Dermis microvascular lymphatic vessel endothelial cell (primary cell): ENCODE measurements around the gene ZNF768. TPM values are rescaled to one million over a fixed set of nuclear protein-coding genes. Genes with fewer than 3 reads are reported as not detected.
"Not testable (repeated sequence)": the region's sequence is repeated elsewhere in the genome, so short reads cannot be mapped to it uniquely, and the experiment has no call there.

Experiments
- DNase-seq, 2 donors: peaks; one replicate each; pipeline versions ENCODE4 v3.0.0 to v3.0.0-alpha.2; 2010; ENCODE audit warnings: low read depth in 2 of 2
- total RNA-seq: library from RNA; depleted of rRNA; stranded (reverse); fragments of >200 nt; gene quantifications from 2 replicates; pipeline ENCODE4 v1.2.1, GENCODE V29; 2014

Gene ZNF768
- total RNA-seq, 1 donor from 2014 or later, result 13.7 TPM

DNA sequence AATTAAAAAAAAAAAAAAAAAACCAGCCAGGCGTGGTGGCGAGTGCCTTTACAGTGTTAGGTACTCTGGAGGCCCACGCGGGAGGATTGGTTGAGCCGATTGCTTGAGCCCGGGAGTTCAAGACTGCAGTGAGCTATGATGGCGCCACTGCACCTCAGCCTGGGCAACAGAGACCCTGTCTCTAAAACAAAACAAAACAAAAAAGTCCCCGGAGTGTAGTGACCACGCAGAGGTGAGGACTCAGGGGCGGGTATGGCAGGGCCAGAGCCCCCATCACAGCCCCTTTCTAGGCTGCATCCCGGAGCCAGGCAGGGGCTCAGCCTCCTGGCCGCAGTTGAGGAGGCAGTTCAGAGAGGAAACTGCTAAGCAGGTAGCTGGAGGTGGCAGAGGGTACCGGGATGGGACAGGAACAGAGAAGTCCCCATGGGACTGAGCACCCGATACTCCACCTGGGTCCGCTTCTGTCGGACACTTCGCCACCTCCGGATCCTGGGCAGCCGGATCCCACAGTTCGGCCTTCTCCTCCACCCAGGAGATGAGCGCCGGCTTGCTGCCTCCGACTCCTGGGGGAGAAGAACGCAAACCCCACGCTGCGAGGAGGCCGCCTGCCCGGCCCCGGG is 7.5 kb upstream of the ZNF768 start:
- DNase-seq, result no peak

DNA sequence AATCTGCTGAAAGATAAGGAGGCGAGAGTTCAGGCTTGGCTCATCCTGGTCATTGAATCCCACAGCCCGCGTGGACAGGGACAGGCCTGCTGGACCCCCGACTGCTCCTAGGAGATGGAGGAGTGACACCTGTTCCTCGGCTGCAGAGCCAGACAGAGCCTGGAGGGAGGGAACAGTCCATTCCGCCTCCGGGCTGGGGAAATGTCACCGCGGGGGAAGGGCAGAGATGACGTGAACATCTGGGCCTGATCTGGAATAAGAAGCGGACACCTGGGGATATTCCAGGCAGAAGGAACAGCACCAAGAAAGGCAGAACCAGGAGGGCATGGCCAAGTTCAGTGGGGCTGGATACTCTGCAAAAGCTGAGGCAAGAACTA is 6.8 kb upstream of the ZNF768 start:
- no peak for DNase-seq

DNA sequence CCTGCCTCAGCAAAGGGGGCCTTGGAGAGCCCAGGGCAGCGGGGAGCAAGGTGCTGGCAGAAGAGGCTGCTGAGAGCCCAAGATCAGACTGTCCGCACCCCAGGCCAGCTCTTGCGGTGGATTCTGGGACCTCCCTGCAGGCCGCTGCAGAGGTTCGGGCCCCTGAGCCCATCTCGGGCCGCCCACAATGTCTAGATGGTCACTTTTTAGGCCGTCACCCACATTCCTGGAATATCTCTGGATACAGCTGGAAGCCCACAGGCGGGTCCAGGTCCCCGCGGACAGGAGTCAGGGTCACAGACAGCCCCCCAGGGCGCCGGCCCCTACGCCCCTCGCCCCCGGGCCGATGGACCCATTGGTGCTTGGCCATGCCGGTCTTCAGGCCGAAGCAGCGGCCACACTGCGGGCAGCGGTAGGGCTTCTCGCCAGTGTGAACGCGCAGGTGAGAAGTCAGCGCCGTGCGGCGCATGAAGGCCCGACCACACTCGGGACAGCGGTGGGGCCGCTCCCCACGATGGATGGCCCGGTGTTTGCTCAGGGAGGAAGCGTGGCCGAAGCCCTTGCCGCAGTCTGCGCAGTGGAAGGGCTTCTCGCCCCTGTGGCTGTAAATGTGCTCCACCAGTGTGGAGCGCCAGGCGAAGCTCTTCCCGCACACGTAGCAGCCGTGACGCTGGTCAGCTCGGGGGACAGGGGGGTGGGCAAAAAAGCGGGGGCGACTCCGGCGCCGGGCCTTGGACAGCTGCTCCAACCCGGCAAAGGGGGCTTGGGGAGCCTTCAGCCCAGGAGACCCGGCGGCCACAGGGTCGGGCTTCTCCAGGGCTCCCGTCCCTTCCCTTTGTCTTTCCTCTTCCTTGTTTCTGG is 6.1 kb upstream of the ZNF768 start:
- DNase-seq, result no peak

DNA sequence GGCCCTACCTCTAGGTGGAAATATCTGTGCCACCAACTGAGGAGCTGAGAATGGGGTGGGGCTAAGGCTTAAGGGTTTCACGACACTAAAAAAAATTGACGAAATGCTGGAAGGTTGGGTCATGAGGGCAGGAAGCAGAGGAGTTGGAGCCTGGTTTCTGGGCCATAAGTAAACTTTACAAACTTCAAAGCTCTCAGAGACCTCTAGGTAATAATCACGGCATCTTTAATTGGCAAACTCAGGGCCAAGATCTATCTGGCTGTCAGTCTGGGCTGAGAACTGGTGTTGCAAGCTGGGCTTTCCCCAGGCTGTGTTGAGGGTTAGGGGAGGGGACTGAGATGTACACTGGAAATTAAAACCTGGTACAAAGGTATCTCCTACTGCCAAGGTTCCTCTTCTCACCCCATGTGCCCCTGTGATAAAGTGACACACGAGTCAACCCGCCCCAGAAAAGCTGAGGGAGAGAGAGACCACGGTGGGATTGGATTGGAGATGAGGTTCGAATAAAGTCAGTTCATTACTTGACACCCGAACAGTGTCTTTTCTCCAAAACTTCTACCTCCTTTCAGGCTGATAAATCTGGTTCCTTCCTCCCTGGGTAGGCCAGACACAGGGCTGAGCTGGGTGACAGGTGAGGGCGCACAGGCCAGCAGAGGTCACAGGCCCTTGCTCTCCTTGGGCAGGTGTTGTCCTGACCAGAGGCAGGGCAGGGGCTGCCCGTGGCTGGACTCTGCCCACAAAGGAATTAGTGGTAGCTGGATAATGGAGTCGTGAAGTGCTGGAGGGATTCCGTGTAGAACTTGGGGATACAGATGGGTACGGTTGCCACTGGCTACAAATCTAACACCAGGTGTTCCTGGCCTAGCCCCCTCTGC is 4.0 kb upstream of the ZNF768 start:
- DNase-seq, result no peak

DNA sequence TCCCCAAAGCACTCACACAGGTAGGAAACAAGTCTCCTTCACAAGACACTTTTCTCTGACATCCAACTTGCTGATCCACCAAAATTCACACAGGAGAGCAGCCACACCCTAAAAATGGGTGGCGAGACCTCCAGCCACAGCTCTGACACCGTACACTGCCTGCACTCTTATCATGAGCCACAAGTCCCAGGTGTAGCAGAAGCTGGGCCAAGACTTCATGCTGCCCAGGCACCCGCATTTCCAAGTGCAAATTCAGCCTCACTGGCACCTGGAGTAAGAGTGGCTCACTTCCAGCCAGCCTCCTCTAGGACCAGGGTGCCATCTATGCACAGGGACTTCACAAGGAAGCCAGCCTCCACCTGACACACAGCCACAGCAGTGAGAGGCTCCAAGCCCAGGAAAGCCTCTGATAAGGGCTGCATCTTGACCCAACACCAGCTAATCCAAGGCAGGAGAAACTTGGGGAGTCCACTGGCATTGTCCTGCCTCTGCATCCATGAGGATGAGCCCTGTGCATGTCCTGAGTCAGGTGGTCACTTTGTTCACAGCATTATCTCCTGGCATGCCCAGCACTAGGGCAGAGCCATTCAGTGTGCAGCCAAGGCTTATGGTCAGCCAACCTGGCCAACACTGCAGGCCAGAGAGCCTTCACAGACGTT is 2.6 kb upstream of the ZNF768 start:
- DNase-seq, result no peak

DNA sequence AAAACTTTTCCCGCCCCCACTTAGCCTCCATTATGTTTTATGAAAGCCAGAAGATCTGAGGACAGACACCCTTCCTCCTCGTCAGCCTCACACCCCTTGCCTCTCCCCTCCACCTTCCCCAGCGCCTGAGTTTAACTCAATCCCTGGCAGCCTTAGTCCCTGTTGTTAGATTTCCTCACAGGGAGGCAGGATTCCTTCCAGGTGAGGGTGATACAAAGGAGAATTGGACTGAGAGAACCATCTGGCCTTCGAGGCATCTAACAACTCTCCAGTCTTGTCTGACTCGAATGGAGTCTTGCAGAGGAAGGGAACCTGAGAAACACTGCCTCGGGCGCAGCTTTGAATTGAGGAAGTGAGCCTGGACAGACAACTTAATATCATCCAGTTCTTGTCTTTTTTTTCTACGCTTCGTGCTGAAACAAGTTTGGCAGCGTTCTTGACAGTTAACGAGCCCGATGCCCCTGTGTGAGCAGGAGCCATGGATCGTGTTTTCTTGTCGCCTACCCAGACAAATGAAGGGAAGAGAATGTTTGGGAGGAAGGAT is 1.3 kb upstream of the ZNF768 start:
- no peak for DNase-seq

DNA sequence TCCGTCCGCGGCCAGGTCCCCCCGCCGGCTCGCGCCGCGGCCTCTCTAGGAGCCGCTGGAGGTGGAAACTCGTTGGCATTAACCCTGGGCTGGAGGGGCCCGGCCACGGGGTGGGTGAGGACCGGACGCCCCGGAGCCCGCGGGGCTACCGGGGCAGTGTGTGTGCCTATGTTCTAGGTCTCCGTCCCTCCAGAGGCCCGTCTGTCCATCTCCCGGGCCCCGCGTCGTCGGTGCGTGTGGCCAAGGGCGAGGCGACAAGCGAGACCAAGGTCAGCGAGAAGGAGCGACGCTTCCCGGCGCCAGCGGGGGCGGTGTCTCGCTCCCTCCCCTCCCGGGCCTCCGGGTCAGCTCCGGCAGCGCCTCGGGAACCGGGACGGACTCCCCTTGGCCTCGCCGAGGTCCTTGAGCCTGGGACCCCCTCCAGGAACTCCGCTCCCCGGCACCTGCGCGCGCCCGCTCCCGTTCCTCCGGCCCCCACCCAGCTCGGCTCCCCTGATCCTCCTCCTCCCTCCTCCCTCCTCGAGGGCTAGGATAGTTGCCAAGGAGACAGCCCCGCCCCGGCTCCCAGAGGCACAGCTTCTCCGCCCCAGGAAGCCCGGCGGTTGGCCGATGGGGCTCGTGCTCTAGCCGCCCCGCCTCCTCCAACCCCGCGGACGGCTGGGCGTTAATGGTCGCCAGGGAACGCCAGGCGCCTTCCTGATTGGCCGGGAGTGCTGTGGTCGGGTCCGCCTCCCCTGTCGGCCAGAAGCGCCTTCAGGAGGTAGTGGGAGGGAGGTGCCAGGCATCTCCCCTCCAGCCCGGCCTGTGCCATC is 663 bp upstream of the ZNF768 start:
- DNase-seq, result peak; percentile 89 to 98

DNA sequence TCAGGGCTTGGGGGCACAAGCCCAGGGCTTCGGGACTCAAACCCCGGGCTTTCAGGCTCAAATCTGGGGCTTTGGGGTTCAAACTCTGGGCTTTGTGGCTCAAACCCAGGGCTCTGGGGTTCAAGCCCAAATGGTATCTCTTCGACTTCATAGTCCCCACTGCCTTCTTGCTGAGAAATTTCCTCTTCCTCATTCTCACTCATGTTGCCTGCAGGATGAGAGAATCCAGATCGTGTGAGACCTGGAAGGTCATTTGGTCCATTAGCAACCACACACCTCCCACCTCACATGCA is 576 bp downstream of the ZNF768 start:
- DNase-seq, result no peak

DNA sequence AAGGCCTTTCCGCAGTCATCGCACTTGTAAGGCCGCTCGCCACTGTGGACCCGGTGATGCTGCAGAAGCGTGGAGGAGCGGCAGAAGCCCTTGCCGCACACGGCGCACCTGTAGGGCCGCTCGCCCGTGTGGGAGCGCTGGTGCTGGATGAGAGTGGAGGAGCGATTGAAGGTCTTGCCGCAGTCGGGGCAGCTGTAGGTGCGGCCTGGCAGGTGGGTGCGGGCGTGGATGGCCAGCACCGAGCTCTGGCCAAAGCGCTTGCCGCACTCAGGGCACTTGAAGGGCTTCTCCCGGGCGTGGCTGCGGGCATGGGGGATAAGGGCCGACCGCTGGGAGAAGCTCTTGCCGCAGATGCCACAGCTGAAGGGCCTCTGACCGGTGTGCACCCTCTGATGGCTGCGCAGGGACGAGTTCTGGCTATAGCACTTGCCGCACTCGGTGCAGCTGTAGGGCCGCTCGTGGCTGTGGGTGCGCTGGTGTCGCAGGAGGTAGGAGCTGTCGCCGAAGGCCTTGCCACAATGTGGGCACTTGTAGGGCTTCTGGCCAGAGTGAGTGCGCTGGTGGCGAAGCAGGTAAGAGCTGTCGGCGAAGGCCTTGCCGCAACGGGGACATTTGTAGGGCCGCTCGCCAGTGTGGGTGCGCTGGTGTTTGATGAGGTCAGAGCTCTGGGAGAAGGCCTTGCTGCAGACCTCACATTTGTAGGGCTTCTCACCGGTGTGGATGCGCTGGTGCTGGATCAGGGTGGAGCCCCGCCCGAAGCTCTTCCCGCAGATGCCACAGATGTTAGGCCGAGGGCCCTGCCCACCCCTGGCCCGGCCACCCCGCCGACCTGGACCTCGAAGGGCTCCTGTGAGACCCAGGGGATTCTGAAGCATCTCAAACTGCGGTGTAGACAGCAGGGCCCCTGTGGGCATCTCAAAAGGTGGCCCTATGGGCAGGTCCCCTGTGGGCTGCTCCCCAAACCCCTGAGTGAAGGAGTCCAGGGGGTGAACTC is 1.5 kb downstream of the ZNF768 start:
- DNase-seq, result no peak

DNA sequence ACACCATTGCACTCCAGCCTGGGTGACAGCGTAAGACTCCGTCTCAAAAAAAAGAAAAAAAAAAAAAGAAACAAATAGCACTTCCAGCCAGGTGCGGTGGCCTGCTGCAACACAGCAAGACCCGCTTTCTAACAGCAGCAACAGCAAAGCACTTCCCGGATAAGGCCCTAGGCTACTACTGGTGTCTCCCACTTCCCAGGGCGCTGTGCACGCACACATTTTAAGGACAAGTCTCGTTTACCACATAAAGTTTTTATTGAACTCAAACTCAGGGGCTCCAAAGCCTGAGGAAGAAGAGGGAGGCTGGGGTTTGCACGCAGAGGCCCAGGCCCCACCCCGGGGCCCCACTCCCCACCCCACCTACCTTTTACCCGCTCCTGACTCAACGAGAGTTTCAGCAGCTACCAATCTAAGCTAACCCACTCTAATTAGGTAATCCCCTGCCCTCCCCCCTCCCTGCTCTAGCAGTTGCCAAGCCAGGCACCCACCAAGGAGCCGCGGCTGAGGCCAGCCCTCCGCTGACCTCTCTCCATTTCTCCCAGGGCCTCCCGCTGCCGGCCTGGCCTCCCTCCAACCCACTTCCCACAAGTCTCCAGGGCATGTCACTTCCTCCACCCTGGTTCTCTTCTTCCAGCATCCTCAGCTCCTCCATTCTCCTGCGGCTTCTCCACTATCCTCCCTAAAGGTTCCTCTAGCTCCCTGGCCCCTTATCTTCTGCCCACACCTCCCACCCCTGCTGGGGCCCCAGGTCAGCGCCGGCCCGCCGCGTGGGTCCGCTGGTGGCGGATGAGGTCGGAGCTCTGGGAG is 2.4 kb downstream of the ZNF768 start:
- no peak for DNase-seq

DNA sequence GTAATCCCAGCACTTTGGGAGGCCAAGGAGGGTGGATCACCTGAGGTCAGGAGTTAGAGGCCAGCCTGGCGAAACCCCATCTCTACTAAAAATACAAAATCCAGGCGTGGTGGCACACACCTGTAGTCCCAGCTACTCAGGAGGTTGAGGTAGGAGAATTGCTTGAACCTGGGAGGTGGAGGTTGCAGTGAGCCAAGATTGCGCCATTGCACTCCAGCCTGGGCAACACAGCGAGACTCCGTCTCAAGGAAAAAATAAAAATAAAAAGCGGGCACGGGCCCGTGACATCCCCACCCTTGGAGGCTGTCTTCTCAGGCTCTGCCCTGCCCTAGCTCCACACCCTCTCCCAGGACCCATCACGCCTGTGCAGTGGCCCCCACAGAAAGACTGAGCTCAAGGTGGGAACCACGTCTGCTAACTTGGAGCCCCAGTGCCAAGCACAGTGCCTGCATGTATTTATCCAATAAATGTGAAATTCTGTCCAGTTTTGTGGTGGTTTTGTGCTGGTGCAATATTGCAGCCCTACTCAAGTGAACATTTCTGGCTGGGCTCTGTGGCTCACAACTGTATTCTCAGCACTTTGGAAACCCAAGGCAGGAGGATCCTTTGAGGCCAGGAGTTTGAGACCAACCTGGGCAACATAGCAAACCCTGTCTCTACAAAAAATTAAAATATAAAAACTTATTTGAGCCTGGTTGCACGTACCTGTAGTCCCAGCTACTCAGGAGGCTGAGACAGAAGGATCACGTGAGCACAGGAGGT is 3.5 kb downstream of the ZNF768 start:
- not testable (repeated sequence) for DNase-seq

DNA sequence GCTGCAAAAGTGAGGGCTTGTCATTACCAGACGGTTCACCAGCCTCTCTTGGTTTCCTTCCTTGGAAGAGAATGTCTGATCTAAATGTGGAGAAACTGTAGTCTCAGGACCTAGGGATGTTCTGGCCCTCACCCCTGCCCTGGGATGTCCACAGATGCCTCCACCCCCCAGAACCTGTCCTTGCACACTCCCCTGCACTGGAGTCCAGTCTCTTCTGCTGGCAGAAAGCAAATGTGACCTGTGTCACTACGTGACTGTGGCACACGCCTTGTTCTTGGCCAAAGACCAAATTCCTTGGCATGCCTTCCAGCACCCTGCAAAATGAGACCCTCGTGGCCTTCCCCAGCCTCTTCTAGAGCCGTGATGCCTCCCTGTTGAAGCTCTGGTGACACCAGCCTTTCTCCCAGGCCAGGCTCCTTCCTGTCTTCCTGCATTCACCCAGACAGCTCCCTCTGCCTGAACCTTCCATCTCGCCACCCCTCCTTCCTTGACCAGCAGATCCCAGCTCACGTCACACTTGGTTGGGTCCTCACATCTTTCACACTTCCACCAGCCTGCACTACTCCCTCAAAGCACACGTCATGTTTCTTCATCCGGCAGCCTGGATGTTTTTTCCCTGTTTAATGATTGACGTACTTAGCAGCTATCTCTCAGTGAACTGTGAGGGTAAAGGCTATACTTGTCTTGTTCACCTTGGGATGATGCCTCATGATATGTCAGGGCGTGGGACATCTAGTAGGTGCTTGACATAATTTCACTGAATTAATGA is 4.3 kb downstream of the ZNF768 start:
- DNase-seq, result no peak

DNA sequence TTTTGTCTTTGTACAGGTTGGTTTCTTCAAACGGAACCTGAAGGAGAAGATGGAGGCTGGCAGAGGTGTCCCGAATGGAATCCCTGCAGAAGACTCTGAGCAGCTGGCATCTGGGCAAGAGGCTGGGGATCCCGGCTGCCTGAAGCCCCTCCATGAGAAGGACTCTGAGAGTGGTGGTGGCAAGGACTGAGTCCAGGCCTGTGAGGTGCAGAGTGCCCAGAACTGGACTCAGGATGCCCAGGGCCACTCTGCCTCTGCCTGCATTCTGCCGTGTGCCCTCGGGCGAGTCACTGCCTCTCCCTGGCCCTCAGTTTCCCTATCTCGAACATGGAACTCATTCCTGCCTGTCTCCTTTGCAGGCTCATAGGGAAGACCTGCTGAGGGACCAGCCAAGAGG is 4.9 kb downstream of the ZNF768 start:
- DNase-seq, result no peak

DNA sequence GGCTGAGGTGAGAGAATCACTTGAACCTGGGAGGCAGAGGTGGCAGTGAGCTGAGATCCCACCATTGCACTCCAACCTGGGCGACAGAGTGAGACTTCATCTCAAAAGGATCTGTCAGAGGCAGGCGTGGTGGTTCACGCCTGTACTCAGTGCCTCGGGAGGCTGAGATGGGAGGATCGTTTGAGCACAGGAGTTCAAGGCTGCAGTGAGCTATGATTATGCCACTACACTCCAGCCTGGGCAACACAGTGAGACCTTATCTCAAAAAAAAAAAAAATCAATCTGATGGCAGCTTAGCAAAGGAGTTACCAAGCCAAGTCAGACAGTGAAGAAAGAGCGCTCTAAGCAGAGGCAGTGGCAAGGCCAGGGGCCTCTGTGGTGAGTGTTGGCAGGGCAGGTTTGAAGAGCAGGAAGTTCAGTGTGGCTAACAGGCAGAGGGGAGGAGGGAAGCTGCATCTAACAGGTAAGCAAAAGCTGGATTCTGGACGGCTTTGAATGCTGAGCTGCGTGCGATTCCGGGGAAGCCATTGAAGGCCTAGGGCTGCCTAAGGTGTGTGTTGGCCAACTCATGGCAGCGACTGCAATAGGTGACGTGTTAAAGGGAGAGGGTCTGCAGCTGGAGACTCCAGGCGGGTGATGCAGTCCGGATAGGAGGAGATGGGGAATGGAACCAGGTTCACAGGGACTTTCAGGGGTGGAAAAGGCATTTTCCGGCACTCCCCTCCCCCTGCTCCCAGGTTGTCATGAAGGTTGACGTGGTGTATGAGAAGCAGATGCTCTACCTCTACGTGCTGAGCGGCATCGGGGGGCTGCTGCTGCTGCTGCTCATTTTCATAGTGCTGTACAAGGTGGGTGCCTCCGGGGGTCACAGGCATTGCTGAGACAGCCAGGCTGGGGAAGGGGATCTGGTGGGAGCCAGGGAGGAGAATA is 7.0 kb downstream of the ZNF768 start:
- DNase-seq, result no peak

DNA sequence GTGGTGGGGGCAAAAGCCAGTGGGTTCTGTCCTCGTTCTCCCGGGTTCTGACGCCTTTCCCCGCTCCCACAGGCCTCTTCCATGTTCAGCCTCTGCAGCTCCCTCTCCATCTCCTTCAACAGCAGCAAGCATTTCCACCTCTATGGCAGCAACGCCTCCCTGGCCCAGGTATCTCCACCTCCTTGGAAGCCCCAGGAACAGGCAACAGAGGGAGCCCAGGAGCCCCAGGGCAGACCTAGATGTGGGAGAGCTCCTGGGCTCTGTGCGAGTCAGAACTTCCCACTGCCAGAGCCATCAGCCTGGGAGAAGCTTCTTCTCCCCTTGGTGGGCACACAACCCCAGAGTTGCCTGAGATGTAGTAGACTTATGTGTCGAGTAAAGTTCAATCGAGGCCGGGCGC is 7.8 kb downstream of the ZNF768 start:
- no peak for DNase-seq

DNA sequence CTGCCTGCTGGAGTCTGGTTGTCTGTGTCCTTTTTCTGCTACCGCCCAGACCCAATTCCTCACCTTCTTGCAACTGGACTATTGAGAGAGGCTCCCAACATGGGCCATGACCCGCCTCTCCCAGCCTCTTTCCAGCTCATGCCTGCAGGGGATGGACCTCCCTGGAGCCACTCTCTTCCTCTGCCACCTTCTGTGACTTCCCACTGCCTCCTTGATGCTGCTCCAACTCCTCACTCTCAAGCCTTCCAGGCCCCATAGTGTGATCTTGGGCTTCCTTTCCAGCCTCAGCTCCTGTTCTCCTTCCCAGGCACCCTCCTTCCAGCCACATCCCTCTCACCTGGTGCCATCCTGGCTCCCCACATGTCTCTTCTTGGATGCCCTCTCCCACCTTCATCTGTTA is 11.1 kb downstream of the ZNF768 start:
- DNase-seq, result no peak
